Loucy (cell line): Measurements from ENCODE around the gene KIRREL3.

Experiments
- H2AFZ ChIP-seq: fragments of 200-600 bp; sonication (generic); 2 replicates; pipeline ENCODE4 v1.6.0; 2016; ENCODE audit warnings: antibody characterized with exemption, mild to moderate bottlenecking, low read length, moderate library complexity
- H3F3A ChIP-seq: fragments of 200-600 bp; 2 replicates; pipeline ENCODE4 v1.6.0; 2016; ENCODE audit warnings: antibody characterized with exemption, low read depth, mild to moderate bottlenecking
- H3K27me3 ChIP-seq: fragments of 200-600 bp; sonication (generic); 2 replicates; pipeline ENCODE4 v1.6.1; 2014; ENCODE audit warnings: low read length, mild to moderate bottlenecking; ENCODE audit not compliant: insufficient read depth, poor library complexity, severe bottlenecking
- H3K36me3 ChIP-seq: fragments of 200-600 bp; sonication (generic); 2 replicates; pipeline ENCODE4 v1.6.1; 2016; ENCODE audit warnings: low read length; ENCODE audit not compliant: insufficient read depth
- H3K4me1 ChIP-seq: fragments of 200-600 bp; sonication (generic); 2 replicates; pipeline ENCODE4 v1.5.1; 2014; ENCODE audit warnings: low read length, mild to moderate bottlenecking; ENCODE audit not compliant: insufficient read depth, poor library complexity, severe bottlenecking
- H3K4me2 ChIP-seq: fragments of 200-600 bp; sonication (generic); 2 replicates; pipeline ENCODE4 v1.6.0; 2014; ENCODE audit warnings: antibody characterized with exemption, low read length, low read depth, mild to moderate bottlenecking; ENCODE audit not compliant: poor library complexity, severe bottlenecking
- H3K4me3 ChIP-seq: fragments of 200-600 bp; sonication (generic); 2 replicates; pipeline ENCODE4 v1.5.1; 2014; ENCODE audit warnings: low read length, mild to moderate bottlenecking, mixed read lengths; ENCODE audit not compliant: poor library complexity, severe bottlenecking
- H3K79me2 ChIP-seq: fragments of 200-600 bp; sonication (generic); 2 replicates; pipeline ENCODE4 v1.6.1; 2014; ENCODE audit warnings: low read length; ENCODE audit not compliant: insufficient read depth
- H3K9ac ChIP-seq: fragments of 200-600 bp; sonication (generic); 2 replicates; pipeline ENCODE4 v1.6.0; 2014; ENCODE audit warnings: mild to moderate bottlenecking, low read depth, low read length, moderate library complexity; ENCODE audit not compliant: poor library complexity, severe bottlenecking
- H3K9me2 ChIP-seq: fragments of 200-600 bp; sonication (generic); replicated peaks from 2 replicates; pipeline ENCODE4 v1.6.1; 2016; ENCODE audit warnings: low read depth, low read length, mixed read lengths
- H3K9me3 ChIP-seq: fragments of 200-600 bp; sonication (generic); 2 replicates; pipeline ENCODE4 v1.6.1; 2014; ENCODE audit warnings: mild to moderate bottlenecking, antibody characterized with exemption, low read length, low read depth; ENCODE audit not compliant: insufficient read depth
- H4K20me1 ChIP-seq: fragments of 200-600 bp; sonication (generic); 2 replicates; pipeline ENCODE4 v1.6.0; 2014; ENCODE audit warnings: antibody characterized with exemption, low read length, mild to moderate bottlenecking; ENCODE audit not compliant: insufficient read depth, poor library complexity, severe bottlenecking
- CTCF ChIP-seq: fragments of 200-600 bp; sonication (generic); conservative IDR thresholded peaks from 2 replicates; pipeline ENCODE4 v1.5.1; 2014; ENCODE audit warnings: mild to moderate bottlenecking, antibody characterized with exemption, low read length
- EZH2phosphoT487 ChIP-seq: fragments of 200-600 bp; IDR thresholded peaks from 2 replicates; pipeline ENCODE4 v1.6.1; 2018; ENCODE audit warnings: antibody characterized with exemption, mild to moderate bottlenecking, moderate library complexity, borderline replicate concordance

KIRREL3 gene

GRCh38 chr11:126915430-126915829, 85.1 kb downstream of the KIRREL3 start:
- H3K79me2 ChIP-seq = no peaks in the 10 kb centered on the region
- H3K9me3 ChIP-seq = no peaks in the 10 kb centered on the region
- H3K4me3 ChIP-seq = no peak overlapping the region
- no peak overlapping the region for H2AFZ ChIP-seq
- TF ChIP-seq EZH2phosphoT487 (no peak), CTCF (no peak)
- H3F3A ChIP-seq = no peaks in the 10 kb centered on the region
- no peaks in the 10 kb centered on the region for H3K27me3 ChIP-seq
- no peaks in the 10 kb centered on the region for H3K36me3 ChIP-seq
- H3K4me2 ChIP-seq = no peak overlapping the region
- H3K4me1 ChIP-seq = no peaks in the 10 kb centered on the region
- no peak overlapping the region for H3K9ac ChIP-seq
- no peaks in the 10 kb centered on the region for H3K9me2 ChIP-seq
- H4K20me1 ChIP-seq = no peaks in the 10 kb centered on the region

- no peaks in the 10 kb centered on the region for H3K9me3 ChIP-seq
- H3K9ac ChIP-seq = no peak overlapping the region
- no peaks in the 10 kb centered on the region for H3F3A ChIP-seq
- H3K79me2 ChIP-seq = no peaks in the 10 kb centered on the region
- H3K27me3 ChIP-seq = no peaks in the 10 kb centered on the region
- no peak for TF ChIP-seq EZH2phosphoT487
- no peak for TF ChIP-seq CTCF
- no peak overlapping the region for H3K4me2 ChIP-seq
- no peak overlapping the region for H2AFZ ChIP-seq
- no peaks in the 10 kb centered on the region for H4K20me1 ChIP-seq
- H3K9me2 ChIP-seq = no peaks in the 10 kb centered on the region
- no peaks in the 10 kb centered on the region for H3K4me1 ChIP-seq
- H3K4me3 ChIP-seq = no peak overlapping the region
- H3K36me3 ChIP-seq = no peaks in the 10 kb centered on the region
Observed at GRCh38 chr11:126914941-126915340, 85.6 kb downstream of the KIRREL3 start.

GRCh38 chr11:126914166-126914565, 86.4 kb downstream of the KIRREL3 start:
- no peaks in the 10 kb centered on the region for H3F3A ChIP-seq
- no peak overlapping the region for H2AFZ ChIP-seq
- no peaks in the 10 kb centered on the region for H3K9me2 ChIP-seq
- H4K20me1 ChIP-seq = no peaks in the 10 kb centered on the region
- H3K79me2 ChIP-seq = no peaks in the 10 kb centered on the region
- no peaks in the 10 kb centered on the region for H3K4me1 ChIP-seq
- no peaks in the 10 kb centered on the region for H3K9me3 ChIP-seq
- TF ChIP-seq CTCF (no peak), EZH2phosphoT487 (no peak)
- H3K4me2 ChIP-seq = no peak overlapping the region
- no peaks in the 10 kb centered on the region for H3K27me3 ChIP-seq
- H3K4me3 ChIP-seq = no peak overlapping the region
- no peak overlapping the region for H3K9ac ChIP-seq
- H3K36me3 ChIP-seq = no peaks in the 10 kb centered on the region
